Mesenchymal stem cell (in vitro differentiated cells and primary cell): ENCODE data around the gene FOXK1.

Experiments used
- DNase-seq: peaks from one replicate; pipeline ENCODE4 v3.0.0-alpha.2; 2013
- H2AFZ ChIP-seq: one replicate; pipeline ENCODE4 v1.6.1; 2013; ENCODE audit warnings: low read depth, mild to moderate bottlenecking, control low read depth, inconsistent platforms, low read length, moderate library complexity
- H2AK5ac ChIP-seq: 2 replicates; pipeline ENCODE4 v1.6.1; 2013; ENCODE audit warnings: low read length, moderate library complexity, mild to moderate bottlenecking, inconsistent platforms; ENCODE audit not compliant: severe bottlenecking
- H2BK120ac ChIP-seq: one replicate; pipeline ENCODE4 v1.6.1; 2013; ENCODE audit warnings: low read depth, mild to moderate bottlenecking, inconsistent platforms, low read length, moderate library complexity
- H2BK12ac ChIP-seq, 2 experiments: one replicate each; pipeline ENCODE4 v1.6.1; 2013; ENCODE audit warnings: inconsistent platforms in 2 of 2, low read length in 2 of 2, mild to moderate bottlenecking in 2 of 2, moderate library complexity in 2 of 2, control low read depth in 1 of 2
- H2BK15ac ChIP-seq: one replicate; pipeline ENCODE4 v1.6.1; 2013; ENCODE audit warnings: mild to moderate bottlenecking, low read depth, inconsistent platforms; ENCODE audit not compliant: poor library complexity, severe bottlenecking
- H2BK5ac ChIP-seq: 2 replicates; pipeline ENCODE4 v1.6.1; 2013; ENCODE audit warnings: low read depth, mild to moderate bottlenecking, low read length, control low read depth, inconsistent platforms; ENCODE audit not compliant: poor library complexity, severe bottlenecking
- H3K14ac ChIP-seq, 2 experiments: one replicate each; pipeline ENCODE4 v1.6.1; 2013; ENCODE audit warnings: inconsistent platforms in 2 of 2, low read length in 2 of 2, control low read depth in 1 of 2, mild to moderate bottlenecking in 1 of 2, moderate library complexity in 1 of 2
- H3K18ac ChIP-seq, 2 experiments: one replicate each; pipeline ENCODE4 v1.6.1; 2013; ENCODE audit warnings: inconsistent platforms in 2 of 2, low read length in 2 of 2, control low read depth in 1 of 2, low read depth in 1 of 2, mild to moderate bottlenecking in 1 of 2
- H3K23ac ChIP-seq, 2 experiments: one replicate each; pipeline ENCODE4 v1.6.1; 2013; ENCODE audit warnings: inconsistent platforms in 2 of 2, low read length in 2 of 2, mild to moderate bottlenecking in 2 of 2, moderate library complexity in 2 of 2, control low read depth in 1 of 2
- H3K27ac ChIP-seq: 2 replicates; pipeline ENCODE4 v1.5.1; 2013; ENCODE audit warnings: mild to moderate bottlenecking, moderate library complexity, low read length, control low read depth, inconsistent platforms; ENCODE audit not compliant: poor library complexity, severe bottlenecking
- H3K27me3 ChIP-seq, 2 experiments: 2 replicates each; pipeline versions ENCODE4 v1.6.1 to v1.7.0; 2013; ENCODE audit warnings: low read length in 2 of 2, mild to moderate bottlenecking in 2 of 2, moderate library complexity in 2 of 2, control low read depth in 1 of 2, inconsistent platforms in 1 of 2; ENCODE audit not compliant: control insufficient read depth in 1 of 2, insufficient read depth in 1 of 2
- H3K36me3 ChIP-seq, 2 experiments: 2 replicates each; pipeline versions ENCODE4 v1.6.1 to v1.7.0; 2013; ENCODE audit warnings: low read length in 2 of 2, control low read depth in 1 of 2, inconsistent platforms in 1 of 2, low read depth in 1 of 2, mild to moderate bottlenecking in 1 of 2; ENCODE audit not compliant: insufficient read depth in 2 of 2, control insufficient read depth in 1 of 2
- H3K4ac ChIP-seq, 2 experiments: one replicate each; pipeline ENCODE4 v1.6.1; 2013; ENCODE audit warnings: inconsistent platforms in 2 of 2, low read length in 2 of 2, mild to moderate bottlenecking in 2 of 2, moderate library complexity in 2 of 2, control low read depth in 1 of 2, low read depth in 1 of 2
- H3K4me1 ChIP-seq: 2 replicates; pipeline ENCODE4 v1.6.1; 2013; ENCODE audit warnings: low read depth, low read length, control low read depth; ENCODE audit not compliant: control insufficient read depth, insufficient read depth
- H3K4me2 ChIP-seq: 2 replicates; pipeline ENCODE4 v1.6.1; 2013; ENCODE audit warnings: low read length, mild to moderate bottlenecking, inconsistent platforms; ENCODE audit not compliant: poor library complexity, severe bottlenecking
- H3K4me3 ChIP-seq, 2 experiments: 2 replicates each; pipeline versions ENCODE4 v1.5.1 to v1.7.0; 2013; ENCODE audit warnings: low read length in 2 of 2, mild to moderate bottlenecking in 2 of 2, control low read depth in 1 of 2, low read depth in 1 of 2; ENCODE audit not compliant: insufficient read depth in 1 of 2
- H3K79me1 ChIP-seq: replicated peaks from 2 replicates; pipeline ENCODE4 v1.6.1; 2013; ENCODE audit warnings: mild to moderate bottlenecking, control low read depth, low read length, inconsistent platforms; ENCODE audit not compliant: poor library complexity, severe bottlenecking
- H3K9ac ChIP-seq: 2 replicates; pipeline ENCODE4 v1.7.0; 2013; ENCODE audit warnings: mild to moderate bottlenecking, low read length, moderate library complexity
- H3K9me3 ChIP-seq: 2 replicates; pipeline ENCODE4 v1.7.0; 2013; ENCODE audit warnings: mild to moderate bottlenecking, low read length; ENCODE audit not compliant: control insufficient read depth
- H4K8ac ChIP-seq: one replicate; pipeline ENCODE4 v1.6.1; 2013; ENCODE audit warnings: inconsistent platforms, mild to moderate bottlenecking, low read length, moderate library complexity
- H4K91ac ChIP-seq: one replicate; pipeline ENCODE4 v1.6.1; 2013; ENCODE audit warnings: mild to moderate bottlenecking, low read length, inconsistent platforms
- WGBS: methylation state at CpG from one replicate; pipeline ENCODE4 v1.1.7; 2013; ENCODE audit warnings: mixed read lengths; 5-methylcytosine and 5-hydroxymethylcytosine counted together

Gene FOXK1

GRCh38 chr7:4775848-4776623, 93.9 kb downstream of the FOXK1 start:
- peak overlapping the region in 1 of 2 experiments; percentile 97 for H3K14ac ChIP-seq
- DNase-seq = peak; percentile 64
- peak overlapping the region; percentile 81 for H4K91ac ChIP-seq
- peaks cover 25% of the 10 kb centered on the region for H3K79me1 ChIP-seq
- H3K4me2 ChIP-seq = peak overlapping the region; percentile 87
- peak overlapping the region; percentile 23 to 83 for H2BK12ac ChIP-seq
- H3K4me3 ChIP-seq = peak overlapping the region; percentile 95 to 99
- H3K9me3 ChIP-seq = no peaks in the 10 kb centered on the region
- WGBS = 28% methylated on average over 28 of the region's 32 CpGs
- peak overlapping the region in 1 of 2 experiments; percentile 73 for H3K23ac ChIP-seq
- H3K27ac ChIP-seq = peak overlapping the region; percentile 86
- H2AFZ ChIP-seq = peak overlapping the region; percentile 93
- H2BK120ac ChIP-seq = peak overlapping the region; percentile 59
- H3K18ac ChIP-seq = peak overlapping the region; percentile 78 to 96
- peak overlapping the region; percentile 62 for H4K8ac ChIP-seq
- H3K36me3 ChIP-seq = peaks cover 26 to 35% of the 10 kb centered on the region in 2 experiments
- peak overlapping the region; percentile 61 to 98 for H3K4ac ChIP-seq
- no peaks in the 10 kb centered on the region for H3K27me3 ChIP-seq
- H2BK15ac ChIP-seq = no peak overlapping the region
- peak overlapping the region; percentile 8 for H2BK5ac ChIP-seq
- peaks cover 18% of the 10 kb centered on the region for H3K4me1 ChIP-seq
- peak overlapping the region; percentile 70 for H2AK5ac ChIP-seq
- H3K9ac ChIP-seq = peak overlapping the region; percentile 99

DNA sequence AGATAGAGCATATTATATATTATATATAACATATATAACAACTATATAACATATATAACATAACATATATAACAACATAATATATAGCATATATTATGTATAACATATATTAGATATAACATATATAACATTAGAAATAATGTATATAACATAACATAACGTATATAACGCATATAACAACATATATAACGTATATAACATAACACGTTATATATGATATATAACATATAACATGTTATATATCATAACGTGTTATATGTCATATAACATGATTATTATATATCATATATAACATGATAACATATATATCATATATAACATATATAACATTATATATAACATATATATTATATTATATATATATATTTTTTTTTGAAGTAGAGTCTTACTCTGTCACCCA, 97.0 kb downstream of the FOXK1 start:
- Histone ChIP-seq H4K91ac (no peak overlapping the region), H3K36me3 (peaks cover 41 to 56% of the 10 kb centered on the region in 2 experiments), H3K4me2 (no peak overlapping the region), H2BK5ac (no peak overlapping the region), H2BK15ac (no peak overlapping the region), H3K9ac (no peak overlapping the region), H3K14ac (no peak overlapping the region), H3K27ac (no peak overlapping the region), H2AFZ (no peak overlapping the region), H3K4me3 (no peak overlapping the region), H3K4me1 (peaks cover 20% of the 10 kb centered on the region), H2AK5ac (no peak overlapping the region), H3K23ac (no peak overlapping the region), H3K27me3 (no peaks in the 10 kb centered on the region), H3K9me3 (no peaks in the 10 kb centered on the region), H4K8ac (no peak overlapping the region), H2BK12ac (no peak overlapping the region), H3K4ac (no peak overlapping the region), H3K18ac (no peak overlapping the region), H3K79me1 (peaks cover 42% of the 10 kb centered on the region), H2BK120ac (no peak overlapping the region)
- DNase-seq = no peak
- WGBS = no CpG with 5 or more reads among the region's 5 CpGs

- Histone ChIP-seq H3K27ac (no peak overlapping the region), H3K23ac (no peak overlapping the region), H2BK5ac (no peak overlapping the region), H3K9ac (no peak overlapping the region), H4K8ac (no peak overlapping the region), H3K18ac (no peak overlapping the region), H3K79me1 (peaks cover 58% of the 10 kb centered on the region), H3K36me3 (peaks cover 65 to 78% of the 10 kb centered on the region in 2 experiments), H3K4me2 (no peak overlapping the region), H3K14ac (no peak overlapping the region), H2AK5ac (no peak overlapping the region), H2BK120ac (no peak overlapping the region), H3K27me3 (no peaks in the 10 kb centered on the region), H4K91ac (no peak overlapping the region), H3K4me3 (peak overlapping the region in 1 of 2 experiments; percentile 14), H2BK12ac (no peak overlapping the region), H3K4ac (no peak overlapping the region), H3K4me1 (peaks cover 12% of the 10 kb centered on the region), H2AFZ (no peak overlapping the region), H3K9me3 (no peaks in the 10 kb centered on the region), H2BK15ac (no peak overlapping the region)
- WGBS = 96% methylated on average over 26 of the region's 27 CpGs
- no peak for DNase-seq
These were observed 99.4 kb downstream of the FOXK1 start for GRCh38 chr7:4781366-4782069.
